C4-2B (cell line): ENCODE data around the gene BHLHA15.

Source experiments
- H3K27ac ChIP-seq: fragments of 450-650 bp; 2 replicates; pipeline ENCODE4 v1.5.1; 2017
- ZFX ChIP-seq: fragments of 450-650 bp; IDR thresholded peaks from 2 replicates; pipeline ENCODE4 v1.6.1; 2017
- TF ChIP-seq, protein P1 (sequence below): fragments of 450-650 bp; conservative IDR thresholded peaks from 2 replicates; pipeline ENCODE4 v1.5.1; 2017; ENCODE audit warnings: mild to moderate bottlenecking

The BHLHA15 gene

DNA sequence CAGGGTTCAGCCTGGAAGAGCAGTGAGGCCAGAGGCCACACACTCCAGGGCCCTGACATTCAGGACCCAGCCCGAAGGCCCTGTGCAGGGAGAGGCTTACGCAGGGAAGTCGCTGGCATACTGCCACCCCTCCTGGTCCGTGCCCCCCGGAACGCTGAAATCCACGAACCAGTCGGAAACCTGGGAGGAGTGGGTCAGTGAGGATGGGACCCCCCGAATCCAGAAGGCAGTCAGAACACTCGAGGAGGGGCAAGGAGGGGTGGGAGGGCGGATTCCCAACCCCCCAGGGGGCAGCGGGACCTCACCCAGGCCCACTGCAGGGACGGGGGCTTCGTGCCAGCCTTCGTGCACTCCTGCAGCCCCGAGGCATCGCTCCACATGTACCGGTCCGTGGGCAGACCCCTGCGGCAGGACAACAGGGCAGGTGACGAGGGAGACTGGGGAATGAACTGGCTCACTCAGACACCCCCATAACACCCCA, 13.5 kb downstream of the BHLHA15 start:
- no peak for TF ChIP-seq ZFX
- TF ChIP-seq, protein P1, sequence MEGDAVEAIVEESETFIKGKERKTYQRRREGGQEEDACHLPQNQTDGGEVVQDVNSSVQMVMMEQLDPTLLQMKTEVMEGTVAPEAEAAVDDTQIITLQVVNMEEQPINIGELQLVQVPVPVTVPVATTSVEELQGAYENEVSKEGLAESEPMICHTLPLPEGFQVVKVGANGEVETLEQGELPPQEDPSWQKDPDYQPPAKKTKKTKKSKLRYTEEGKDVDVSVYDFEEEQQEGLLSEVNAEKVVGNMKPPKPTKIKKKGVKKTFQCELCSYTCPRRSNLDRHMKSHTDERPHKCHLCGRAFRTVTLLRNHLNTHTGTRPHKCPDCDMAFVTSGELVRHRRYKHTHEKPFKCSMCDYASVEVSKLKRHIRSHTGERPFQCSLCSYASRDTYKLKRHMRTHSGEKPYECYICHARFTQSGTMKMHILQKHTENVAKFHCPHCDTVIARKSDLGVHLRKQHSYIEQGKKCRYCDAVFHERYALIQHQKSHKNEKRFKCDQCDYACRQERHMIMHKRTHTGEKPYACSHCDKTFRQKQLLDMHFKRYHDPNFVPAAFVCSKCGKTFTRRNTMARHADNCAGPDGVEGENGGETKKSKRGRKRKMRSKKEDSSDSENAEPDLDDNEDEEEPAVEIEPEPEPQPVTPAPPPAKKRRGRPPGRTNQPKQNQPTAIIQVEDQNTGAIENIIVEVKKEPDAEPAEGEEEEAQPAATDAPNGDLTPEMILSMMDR = no peak
- peak overlapping the region; percentile 82 for H3K27ac ChIP-seq

DNA sequence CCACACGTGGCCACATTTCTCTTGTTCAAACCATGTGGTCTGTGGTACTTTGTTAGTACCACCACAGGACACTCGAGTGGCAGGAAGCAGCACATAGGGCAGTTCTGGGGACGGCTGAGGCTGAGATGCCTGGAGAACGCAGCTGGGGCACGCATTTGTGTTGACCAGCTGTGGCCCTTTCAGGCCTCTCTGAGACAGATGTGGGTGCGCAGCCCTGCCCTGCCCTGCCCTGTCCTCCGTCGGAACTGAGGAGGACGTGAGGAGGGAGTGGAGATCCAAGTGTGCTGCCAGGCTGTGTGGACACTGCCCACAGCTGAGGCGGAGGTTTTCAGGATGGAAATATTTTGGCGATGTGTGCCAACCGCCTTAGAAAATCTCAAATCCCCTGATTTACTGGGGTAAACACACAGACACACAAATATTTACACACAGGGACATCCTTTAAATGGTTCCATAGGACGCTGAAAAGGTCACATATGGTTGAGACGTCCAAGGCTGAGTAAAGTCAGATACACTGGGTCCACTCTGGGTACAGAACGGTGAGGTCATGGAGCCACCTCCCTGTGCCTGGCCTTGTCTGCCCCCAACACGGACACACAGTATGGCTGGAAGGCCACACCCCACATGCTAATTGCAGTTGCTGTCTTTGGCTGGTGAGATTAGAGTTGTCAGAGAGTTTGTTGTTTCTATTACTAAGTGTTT, 14.8 kb downstream of the BHLHA15 start:
- peak overlapping the region; percentile 82 for H3K27ac ChIP-seq
- TF ChIP-seq, protein P1 = no peak
- no peak for TF ChIP-seq ZFX

DNA sequence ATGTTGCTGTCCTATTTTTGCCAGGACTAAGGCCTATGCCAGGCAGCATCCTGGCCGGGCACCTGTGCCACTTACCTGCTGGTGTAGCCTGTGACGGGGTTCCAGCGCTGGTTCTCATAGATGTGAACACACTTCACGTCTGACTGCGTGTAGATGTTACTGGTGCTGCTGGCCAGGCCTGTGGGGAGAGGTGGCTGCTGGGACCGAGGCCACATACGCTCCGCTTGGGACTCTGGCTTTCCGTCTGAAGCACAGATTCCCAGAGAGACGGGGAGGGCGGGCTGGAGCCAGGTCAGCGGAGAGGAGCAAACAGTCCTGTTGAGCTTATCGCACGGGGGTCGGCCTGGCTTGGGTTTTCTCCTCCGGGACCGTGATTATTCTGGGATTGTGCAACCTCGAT, 16.7 kb downstream of the BHLHA15 start:
- no peak overlapping the region; the same call in 1 of the 2 replicates for H3K27ac ChIP-seq
- TF ChIP-seq, protein P1 = no peak
- TF ChIP-seq ZFX = no peak

DNA sequence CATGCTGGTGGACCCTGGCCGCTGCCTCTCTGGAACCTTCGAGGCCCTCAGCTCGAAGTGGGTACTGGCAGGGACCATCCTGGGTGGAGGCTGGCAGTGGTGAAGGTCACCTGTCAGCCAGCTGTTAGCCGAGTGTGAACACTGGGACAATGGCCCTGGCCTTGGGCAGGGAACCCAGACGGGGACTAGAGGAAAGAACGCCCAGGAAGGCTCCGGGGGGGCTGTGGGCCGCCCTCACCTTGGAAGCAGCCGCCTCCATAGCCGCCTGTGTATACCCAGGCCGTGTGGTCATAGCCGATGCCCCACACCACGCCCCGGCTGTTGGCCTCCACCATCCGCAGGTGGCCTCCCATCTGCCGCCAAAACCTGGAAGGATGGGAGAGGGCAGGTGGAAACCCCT, 17.6 kb downstream of the BHLHA15 start:
- H3K27ac ChIP-seq = no peak overlapping the region
- TF ChIP-seq, protein P1 = no peak
- no peak for TF ChIP-seq ZFX

DNA sequence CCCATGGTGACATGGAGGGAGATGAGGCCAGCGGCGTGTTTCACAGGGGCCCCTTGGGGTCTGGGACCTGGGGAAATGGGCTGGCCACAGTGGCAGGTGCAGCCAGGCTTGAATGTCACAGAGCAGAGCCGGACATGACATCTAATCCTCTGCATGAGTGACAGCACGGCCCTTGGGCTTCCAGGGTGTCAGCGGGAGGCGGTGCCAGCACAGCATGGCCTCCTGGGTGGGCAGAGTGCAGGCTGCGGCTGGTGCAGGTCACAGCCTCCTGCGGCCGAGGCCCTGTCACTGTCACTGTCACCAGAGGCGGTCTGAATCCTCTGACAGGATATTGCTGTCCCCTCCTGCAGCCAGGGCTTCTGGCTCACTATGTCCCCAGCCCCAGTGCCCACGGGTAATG, 18.2 kb downstream of the BHLHA15 start:
- no peak for TF ChIP-seq ZFX
- TF ChIP-seq, protein P1 = no peak
- no peak overlapping the region for H3K27ac ChIP-seq

DNA sequence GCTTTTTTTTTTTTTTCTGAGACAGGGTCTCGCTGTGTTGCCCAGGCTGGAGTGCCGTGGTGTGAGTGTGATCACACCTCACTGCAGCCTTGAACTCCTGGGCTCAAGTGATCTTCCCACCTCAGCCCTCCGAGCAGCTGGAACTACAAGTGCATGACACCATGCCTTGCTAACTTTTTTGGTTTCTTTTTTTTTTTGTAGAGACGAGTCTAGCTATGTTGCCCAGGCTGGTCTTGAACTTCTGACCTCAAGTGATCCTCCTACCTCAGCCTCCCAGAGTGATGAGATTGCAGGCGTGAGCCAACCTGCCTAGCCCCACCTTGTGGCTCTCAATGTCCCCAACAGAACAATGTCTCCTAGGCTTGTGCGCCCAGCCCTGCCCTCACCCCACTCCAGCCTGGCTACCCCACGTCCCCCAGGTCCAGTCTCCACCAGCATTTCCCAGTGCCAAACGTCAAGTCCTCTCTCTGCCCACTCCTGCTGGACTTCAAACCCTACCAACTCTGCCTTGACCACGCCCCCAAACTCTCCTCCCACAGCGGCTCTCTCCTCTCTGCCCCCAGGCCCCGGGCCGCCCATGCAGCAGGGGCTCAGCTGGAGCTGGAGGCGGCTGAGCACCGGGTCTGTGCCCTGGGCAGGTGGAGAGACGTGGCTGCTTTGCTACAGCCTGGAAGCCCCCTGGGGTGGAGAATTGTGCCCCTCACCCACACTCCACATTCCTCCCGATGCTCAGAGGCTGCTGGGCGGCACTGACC, 18.9 kb downstream of the BHLHA15 start:
- TF ChIP-seq, protein P1 = no peak
- no peak for TF ChIP-seq ZFX

DNA sequence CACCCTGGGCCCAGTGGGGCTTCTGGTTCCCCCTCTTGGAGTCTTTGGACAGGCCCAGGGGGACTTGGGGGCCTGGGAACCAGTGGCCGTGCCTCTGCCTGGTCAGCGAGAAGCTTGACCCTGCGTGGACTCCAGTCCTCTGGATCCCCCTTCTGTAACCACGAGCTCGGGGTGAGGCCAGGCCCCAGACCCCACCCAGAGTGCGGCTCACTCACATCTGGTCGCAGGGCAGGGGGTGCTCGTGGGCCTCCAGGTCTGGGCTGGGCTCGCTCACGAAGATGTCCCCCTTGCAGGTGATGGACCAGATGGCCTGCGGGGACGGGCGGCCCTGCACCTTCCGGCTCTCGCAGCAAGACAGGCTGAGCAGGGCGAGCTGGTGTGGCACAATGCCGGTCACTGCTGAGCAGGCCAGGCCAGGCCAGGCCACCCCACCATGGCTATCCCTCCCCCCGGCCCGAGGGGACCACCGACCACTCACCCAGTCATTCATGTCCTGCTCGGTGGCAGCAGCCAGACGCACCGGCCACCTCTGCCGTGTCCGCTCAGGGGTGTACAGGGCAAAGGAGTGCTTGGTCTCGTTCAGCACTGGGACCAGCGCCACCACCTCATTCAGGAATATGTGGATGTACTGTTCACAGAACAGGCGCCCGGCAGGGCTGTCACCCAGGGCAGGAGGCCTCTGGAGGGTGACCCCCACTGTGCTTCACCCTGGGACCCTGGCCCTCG, 19.7 kb downstream of the BHLHA15 start:
- no peak overlapping the region for H3K27ac ChIP-seq
- no peak for TF ChIP-seq ZFX
- TF ChIP-seq, protein P1 = no peak

More for the DNA sequence above, 18.9 kb downstream of the BHLHA15 start:
- no peak overlapping the region for H3K27ac ChIP-seq
